WERI-Rb-1 (cell line): ENCODE results near the gene CAPN5.

Source experiments
- DNase-seq: peaks from one replicate; pipeline ENCODE4 v3.0.0-alpha.2; 2020
- H3K27ac ChIP-seq: fragments of 250-450 bp; sonication (Bioruptor Pico); 2 replicates; pipeline ENCODE4 v1.5.1; 2020; ENCODE audit warnings: mild to moderate bottlenecking, moderate library complexity
- H3K27me3 ChIP-seq: fragments of 250-450 bp; sonication (Bioruptor Pico); 2 replicates; pipeline ENCODE4 v1.5.1; 2021; ENCODE audit warnings: mild to moderate bottlenecking, low read depth, moderate library complexity; ENCODE audit not compliant: insufficient read depth, severe bottlenecking
- H3K36me3 ChIP-seq: fragments of 250-450 bp; sonication (Bioruptor Pico); 2 replicates; pipeline ENCODE4 v1.5.1; 2020; ENCODE audit warnings: mild to moderate bottlenecking, moderate library complexity
- H3K4me3 ChIP-seq: 2 replicates; pipeline ENCODE4 v1.5.1; 2011; ENCODE audit warnings: low read depth, mild to moderate bottlenecking, control low read depth, low read length
- H3K9me3 ChIP-seq: fragments of 250-450 bp; sonication (Bioruptor Pico); 2 replicates; pipeline ENCODE4 v1.5.1; 2021; ENCODE audit warnings: mild to moderate bottlenecking, moderate library complexity; ENCODE audit not compliant: severe bottlenecking
- CTCF ChIP-seq: IDR thresholded peaks from 2 replicates; pipeline ENCODE4 v1.5.1; 2011; ENCODE audit warnings: low read depth, mild to moderate bottlenecking, control low read depth, inconsistent platforms, low read length

CAPN5 gene

GRCh38 chr11:77119531-77119936 is 52.8 kb downstream of the CAPN5 start:
- Histone ChIP-seq H3K36me3 (no peaks in the 10 kb centered on the region), H3K9me3 (no peaks in the 10 kb centered on the region), H3K4me3 (no peak overlapping the region), H3K27me3 (no peaks in the 10 kb centered on the region), H3K27ac (no peak overlapping the region)
- no peak for DNase-seq
- no peak for TF ChIP-seq CTCF

GRCh38 chr11:77120571-77120970 is 53.8 kb downstream of the CAPN5 start:
- TF ChIP-seq CTCF, result no peak
- Histone ChIP-seq H3K9me3 (no peaks in the 10 kb centered on the region), H3K36me3 (no peaks in the 10 kb centered on the region), H3K27me3 (no peaks in the 10 kb centered on the region), H3K4me3 (no peak overlapping the region), H3K27ac (no peak overlapping the region)
- DNase-seq, result no peak

- Histone ChIP-seq H3K9me3 (no peaks in the 10 kb centered on the region), H3K27ac (no peak overlapping the region), H3K4me3 (no peak overlapping the region), H3K36me3 (no peaks in the 10 kb centered on the region), H3K27me3 (no peaks in the 10 kb centered on the region)
- no peak for TF ChIP-seq CTCF
- no peak for DNase-seq
These were observed 54.4 kb downstream of the CAPN5 start for GRCh38 chr11:77121096-77121640.

- no peaks in the 10 kb centered on the region for H3K27me3 ChIP-seq
- H3K9me3 ChIP-seq, result no peaks in the 10 kb centered on the region
- no peak for TF ChIP-seq CTCF
- DNase-seq, result no peak
- no peak overlapping the region for H3K4me3 ChIP-seq
- H3K27ac ChIP-seq, result no peak overlapping the region
- H3K36me3 ChIP-seq, result no peaks in the 10 kb centered on the region
These were observed 55.3 kb downstream of the CAPN5 start for GRCh38 chr11:77121876-77122575.

- no peak for DNase-seq
- no peak for TF ChIP-seq CTCF
- no peaks in the 10 kb centered on the region for H3K9me3 ChIP-seq
- H3K4me3 ChIP-seq, result no peak overlapping the region
- H3K27me3 ChIP-seq, result no peaks in the 10 kb centered on the region
- H3K36me3 ChIP-seq, result no peaks in the 10 kb centered on the region
- no peak overlapping the region for H3K27ac ChIP-seq
These were observed 55.9 kb downstream of the CAPN5 start for GRCh38 chr11:77122576-77123212.
